DMS53 treated with DMSO at 0.1 percent for 48 hours (cell line): ENCODE results near the gene GRXCR1.

Source experiments
- DNase-seq: peaks from one replicate; lab custom pipeline; 2025; ENCODE audit not compliant: unreplicated experiment; lab: John Stamatoyannopoulos, UW

Gene GRXCR1

DNA sequence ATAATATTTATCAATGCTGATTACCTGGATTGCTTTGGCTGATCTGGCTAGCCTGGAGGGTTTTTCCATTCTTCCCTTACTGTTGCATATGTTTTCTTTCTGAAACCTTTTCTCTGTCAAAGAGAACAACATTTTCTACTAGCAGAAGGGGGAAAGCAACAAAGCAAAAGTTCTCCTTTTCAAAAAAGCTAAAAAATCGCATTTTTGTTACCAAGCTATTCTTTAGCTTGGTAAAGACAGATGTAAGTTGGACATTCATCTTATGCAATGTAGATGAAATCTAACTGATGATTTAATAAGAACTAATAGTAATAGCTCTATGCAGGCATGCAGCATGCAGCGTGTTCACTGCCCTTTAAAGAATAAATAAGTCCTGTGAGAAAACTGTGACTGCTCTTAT is at the start of gene GRXCR1:
TSS of gene GRXCR1 (plus strand) at position 301 of the 400 bp plus-strand sequence. CDS start 554 bp downstream, outside the sequence.
- no peak for DNase-seq

DNA sequence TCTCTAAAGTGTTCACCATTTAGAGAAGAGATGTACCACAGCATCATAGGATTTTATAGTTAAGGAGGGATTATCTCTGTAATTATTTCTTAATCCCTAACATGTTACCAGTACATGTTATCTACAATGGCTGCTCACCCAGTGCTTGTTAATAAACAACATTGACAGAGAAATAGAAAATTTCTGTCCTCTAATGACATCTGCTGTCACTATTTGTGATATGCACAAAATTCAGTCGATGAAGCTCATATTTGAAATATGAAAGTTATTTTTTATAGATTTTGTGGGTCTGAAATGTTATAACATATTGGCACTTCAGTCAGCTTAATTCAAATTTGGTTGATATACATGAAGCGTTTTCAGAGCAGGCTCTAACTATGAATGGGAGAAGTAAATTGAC is 48.8 kb upstream of the GRXCR1 start:
- no peak for DNase-seq

- no peak for DNase-seq
These were observed 48.0 kb upstream of the GRXCR1 start for GRCh38 chr4:42844422-42845070.

DNA sequence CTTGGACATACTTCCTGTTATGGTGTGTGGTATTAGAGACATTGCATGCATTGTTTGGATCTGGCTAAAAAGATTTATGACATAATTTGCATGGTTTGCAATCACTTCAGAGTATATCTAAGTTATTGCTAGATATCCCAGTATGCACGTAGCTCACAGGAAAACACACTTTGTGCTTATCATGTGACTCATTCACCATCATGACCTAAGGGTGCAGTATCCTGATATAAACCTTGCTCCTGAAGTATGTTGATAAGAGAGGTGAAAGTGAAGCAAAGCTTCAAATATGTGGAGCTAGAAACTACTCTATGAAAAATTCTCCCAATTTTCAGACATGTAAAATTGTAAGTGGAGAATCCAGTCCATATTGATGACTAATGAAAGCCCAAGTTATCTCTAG is 46.9 kb upstream of the GRXCR1 start:
- no peak for DNase-seq

GRCh38 chr4:42855779-42856178 is 36.7 kb upstream of the GRXCR1 start:
- peak; percentile 58 for DNase-seq

- DNase-seq = peak; percentile 78
These were observed 26.8 kb upstream of the GRXCR1 start for GRCh38 chr4:42865572-42866189.

- no peak for DNase-seq
These were observed 21.3 kb upstream of the GRXCR1 start for GRCh38 chr4:42871261-42871660.

GRCh38 chr4:42871671-42872290 is 20.7 kb upstream of the GRXCR1 start:
- DNase-seq = no peak

- DNase-seq = no peak
These were observed 13.7 kb upstream of the GRXCR1 start for GRCh38 chr4:42878863-42879262.

DNA sequence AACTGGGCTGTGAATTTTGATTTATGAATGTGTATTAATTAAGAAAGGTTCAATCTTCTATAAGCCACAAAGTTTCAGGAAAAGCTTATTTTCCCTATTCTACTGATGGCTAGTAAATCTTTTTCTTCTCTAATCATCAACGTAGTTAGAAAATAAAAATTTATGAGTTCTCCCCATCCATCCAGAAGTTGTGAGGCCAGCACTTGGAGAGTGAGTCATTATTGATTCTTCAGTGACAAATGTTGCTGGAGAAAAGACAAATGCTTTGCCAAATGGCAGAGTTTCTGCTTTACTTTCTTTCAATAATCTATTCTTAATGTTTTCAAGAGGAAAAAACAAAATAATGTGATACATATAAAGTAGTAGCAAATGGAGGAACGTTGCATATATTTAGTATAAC is 11.3 kb upstream of the GRXCR1 start:
- no peak for DNase-seq

GRCh38 chr4:42891644-42892043 is 869 bp upstream of the GRXCR1 start:
- DNase-seq = no peak

- no peak for DNase-seq
These were observed 2.9 kb downstream of the GRXCR1 start for GRCh38 chr4:42895452-42895851.

DNA sequence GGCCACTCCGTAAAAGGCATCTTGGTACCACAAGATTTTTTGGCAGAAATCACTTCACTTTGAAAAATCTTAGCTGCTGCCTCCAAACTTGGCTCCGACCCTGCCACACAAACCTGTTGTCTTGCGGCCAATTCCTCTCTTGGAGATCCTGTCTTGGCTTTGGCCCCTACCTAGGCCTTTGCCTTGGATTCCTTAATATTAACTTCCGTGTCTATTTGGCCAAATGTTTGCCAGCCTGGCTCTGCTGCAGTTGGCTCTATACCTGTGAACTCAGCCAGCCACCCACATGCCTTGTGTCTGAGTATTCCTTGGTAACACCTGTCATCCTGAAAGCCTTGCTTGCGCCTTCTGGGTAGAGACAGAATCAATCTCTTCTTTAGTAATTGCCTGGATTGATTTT is 12.5 kb downstream of the GRXCR1 start:
- DNase-seq = no peak

DNA sequence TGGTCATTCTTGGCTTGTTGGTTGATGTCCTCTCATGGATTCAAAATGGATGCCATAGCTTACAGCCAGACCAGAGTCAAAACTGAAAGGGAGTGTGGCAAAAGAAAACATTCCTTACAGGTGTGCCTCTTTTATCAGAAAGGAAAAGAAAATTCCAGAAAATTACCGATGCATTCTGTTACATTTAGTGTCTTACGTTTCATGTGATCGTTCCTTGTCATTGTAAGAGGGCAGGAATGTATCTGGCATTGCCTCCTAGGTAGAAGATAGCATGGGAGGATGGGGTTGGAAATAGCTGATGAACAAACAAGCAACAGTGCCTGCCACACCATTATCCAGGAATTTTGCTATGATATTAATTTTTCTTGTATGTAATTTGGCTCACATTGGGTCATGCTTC is 13.1 kb downstream of the GRXCR1 start:
- DNase-seq = no peak

DNA sequence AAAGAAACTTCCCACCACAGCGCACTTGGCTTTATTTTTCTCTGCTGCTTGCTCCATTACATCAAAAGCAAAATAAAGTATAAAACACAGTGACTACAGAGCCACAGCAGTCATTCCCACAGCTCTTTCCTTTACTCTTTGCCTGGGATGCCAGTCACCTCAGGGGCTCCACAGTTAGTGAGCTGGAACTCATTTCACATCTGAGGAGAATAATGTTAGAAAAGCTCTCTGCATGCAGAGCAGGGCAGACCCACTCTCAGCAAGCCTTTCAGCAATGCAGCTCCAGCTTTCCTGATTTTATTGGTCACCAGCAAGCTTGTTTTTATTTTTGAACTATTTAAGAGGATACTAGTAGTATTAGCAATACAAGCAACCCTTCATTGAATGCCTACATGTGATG is 13.8 kb downstream of the GRXCR1 start:
- DNase-seq = no peak

DNA sequence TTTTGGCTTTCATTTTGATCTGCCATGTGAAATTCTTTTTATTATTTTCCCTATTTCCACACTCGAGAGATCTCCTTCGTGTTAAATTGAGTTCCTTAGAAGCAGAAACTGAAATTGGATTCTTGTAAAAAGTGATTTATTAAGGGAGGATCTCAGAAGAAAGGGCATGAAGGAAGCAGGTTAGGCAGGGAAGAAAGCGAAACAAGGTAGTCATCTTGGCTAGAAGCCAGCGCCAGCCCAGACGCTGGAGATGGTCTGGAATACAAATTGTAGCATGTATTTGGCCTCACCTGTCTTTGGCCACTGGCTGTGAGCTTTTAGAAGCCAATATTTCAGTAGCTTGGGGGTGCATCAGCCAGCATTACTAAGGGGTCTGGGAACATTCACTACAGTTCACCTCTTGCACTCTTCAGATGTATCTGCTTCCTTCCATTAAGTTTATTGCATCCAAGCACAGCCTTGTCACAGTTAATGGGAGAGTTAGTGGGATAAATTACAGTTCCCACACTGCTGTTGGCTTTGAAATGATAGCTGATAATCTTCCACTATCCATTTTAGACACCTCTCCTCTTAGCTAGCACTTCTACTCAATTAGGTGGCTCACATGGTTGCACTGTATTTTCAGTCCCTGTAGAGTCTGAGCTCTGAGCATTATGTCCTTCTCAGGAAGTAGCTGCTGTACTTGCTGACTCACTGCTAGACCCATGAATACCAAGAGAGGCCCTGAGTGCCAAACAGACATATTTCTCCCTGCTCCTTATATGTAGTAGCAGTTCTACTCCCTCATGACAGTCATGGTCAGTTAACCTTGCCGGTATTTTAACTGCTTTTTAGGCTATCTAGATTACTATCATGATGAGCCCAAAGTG is 14.6 kb downstream of the GRXCR1 start:
- DNase-seq = peak; percentile 74

DNA sequence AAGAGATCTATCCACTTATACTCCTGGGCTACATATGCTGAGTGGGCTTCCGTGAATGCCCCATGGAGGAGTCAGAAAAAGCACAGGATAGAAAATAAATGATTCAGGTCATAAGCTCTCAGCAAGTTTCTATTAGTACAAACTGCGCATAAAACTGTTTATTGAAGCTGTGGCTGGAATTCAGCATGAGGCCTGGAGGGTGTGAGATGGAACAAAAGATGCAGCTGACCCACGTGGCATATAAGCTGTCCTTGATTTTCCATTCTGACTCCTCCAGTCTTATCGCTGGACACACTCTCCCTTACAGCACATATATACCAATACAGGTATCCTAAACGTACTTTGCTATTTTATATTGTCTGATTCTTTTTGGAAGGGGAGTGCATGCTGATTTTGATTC is 17.9 kb downstream of the GRXCR1 start:
- DNase-seq = no peak

- DNase-seq = peak; percentile 19
These were observed 22.4 kb downstream of the GRXCR1 start for GRCh38 chr4:42914937-42915336.

DNA sequence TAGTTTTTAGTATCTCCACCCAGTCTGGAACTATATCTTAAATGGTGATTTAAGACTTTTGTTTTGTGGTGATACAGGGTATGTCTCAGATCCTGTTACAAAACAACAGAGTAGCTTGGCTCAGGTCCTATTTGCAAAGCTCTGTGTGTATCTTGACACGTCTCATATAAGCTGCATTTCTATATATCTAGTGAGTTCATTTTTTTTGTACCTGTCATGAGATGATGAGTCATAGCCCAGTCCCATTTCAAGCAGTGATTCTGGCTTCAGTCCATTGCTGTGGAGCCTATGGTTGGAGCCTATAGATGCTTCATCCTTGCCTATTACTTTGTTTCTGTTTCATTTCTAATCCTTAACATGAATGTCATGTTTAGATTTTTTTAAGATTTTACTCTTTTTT is 23.0 kb downstream of the GRXCR1 start:
- DNase-seq = peak; percentile 85

- DNase-seq = no peak
These were observed 24.8 kb downstream of the GRXCR1 start for GRCh38 chr4:42917296-42917695.

- no peak for DNase-seq
These were observed 30.9 kb downstream of the GRXCR1 start for GRCh38 chr4:42923431-42923830.

DNA sequence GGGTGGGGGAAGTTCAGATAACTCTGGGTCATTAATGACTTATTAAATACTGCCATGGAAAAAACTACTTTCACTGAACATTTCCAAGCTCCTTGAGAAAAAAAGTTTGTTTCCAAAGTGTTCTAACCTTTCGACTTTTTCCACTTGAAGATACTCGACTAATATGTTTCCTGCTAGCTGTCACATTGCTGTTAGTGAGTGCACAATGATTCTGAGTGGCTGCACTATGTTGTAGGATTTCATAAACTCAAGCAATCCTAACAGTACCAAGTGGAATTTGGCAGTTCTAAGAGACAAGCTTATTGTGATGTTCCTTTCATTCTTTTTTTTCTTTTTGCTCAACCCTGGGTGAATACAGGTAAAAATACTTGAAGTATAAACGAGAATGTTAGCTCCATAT is 33.4 kb downstream of the GRXCR1 start:
- no peak for DNase-seq
